SU-DHL-6 (cell line): ENCODE data around the gene STK36.

Experiments
- H2AFZ ChIP-seq: fragments of 200-600 bp; sonication (generic); 2 replicates; pipeline ENCODE4 v1.6.1; 2014; ENCODE audit warnings: low read depth, mild to moderate bottlenecking, moderate library complexity, mixed read lengths, antibody characterized with exemption, low read length; ENCODE audit not compliant: severe bottlenecking
- H3F3A ChIP-seq: fragments of 200-600 bp; shearing (Covaris generic); 2 replicates; pipeline ENCODE4 v1.6.0; 2016; ENCODE audit warnings: antibody characterized with exemption, mild to moderate bottlenecking; ENCODE audit not compliant: insufficient read depth
- H3K27ac ChIP-seq: fragments of 200-600 bp; sonication (generic); 2 replicates; pipeline ENCODE4 v1.5.1; 2016; ENCODE audit warnings: low read depth, mild to moderate bottlenecking, low read length, moderate library complexity, mixed read lengths
- H3K27me3 ChIP-seq: fragments of 200-600 bp; sonication (generic), shearing (Covaris generic); 2 replicates; pipeline ENCODE4 v1.6.0; 2014; ENCODE audit warnings: mild to moderate bottlenecking, low read length
- H3K36me3 ChIP-seq: fragments of 200-600 bp; sonication (generic); 2 replicates; pipeline ENCODE4 v1.6.1; 2014; ENCODE audit warnings: mild to moderate bottlenecking, low read length, mixed read lengths
- H3K4me2 ChIP-seq: fragments of 300-600, 200-600 bp; shearing (Covaris generic), sonication (generic); 2 replicates; pipeline ENCODE4 v1.6.0; 2014; ENCODE audit warnings: low read length, low read depth, mild to moderate bottlenecking; ENCODE audit not compliant: poor library complexity, severe bottlenecking
- H3K4me3 ChIP-seq: fragments of 200-600 bp; sonication (generic); 2 replicates; pipeline ENCODE4 v1.5.1; 2014; ENCODE audit warnings: antibody characterized with exemption, low read length, mild to moderate bottlenecking, mixed read lengths; ENCODE audit not compliant: insufficient read depth, poor library complexity, severe bottlenecking
- H3K79me2 ChIP-seq: fragments of 200-600 bp; sonication (generic); 2 replicates; pipeline ENCODE4 v1.6.1; 2014; ENCODE audit warnings: mild to moderate bottlenecking, low read length, moderate library complexity; ENCODE audit not compliant: insufficient read depth
- H3K9ac ChIP-seq: fragments of 200-600 bp; sonication (generic); 2 replicates; pipeline ENCODE4 v1.7.0; 2014; ENCODE audit warnings: mild to moderate bottlenecking, low read length
- H3K9me2 ChIP-seq: fragments of 200-600 bp; sonication (generic); replicated peaks from 2 replicates; pipeline ENCODE4 v1.6.1; 2014; ENCODE audit warnings: low read length; ENCODE audit not compliant: insufficient read depth
- H3K9me3 ChIP-seq: fragments of 200-600 bp; sonication (generic); 2 replicates; pipeline ENCODE4 v1.6.1; 2014; ENCODE audit warnings: low read length, mixed read lengths; ENCODE audit not compliant: insufficient read depth
- H4K20me1 ChIP-seq: fragments of 200-600 bp; sonication (generic); 2 replicates; pipeline ENCODE4 v1.6.1; 2014; ENCODE audit warnings: low read depth, mild to moderate bottlenecking, antibody characterized with exemption, low read length, moderate library complexity, mixed read lengths
- CTCF ChIP-seq: fragments of 200-600 bp; sonication (generic); IDR thresholded peaks from one replicate; pipeline ENCODE4 v1.5.1; 2017; ENCODE audit warnings: antibody characterized with exemption, mild to moderate bottlenecking, low read length, moderate library complexity; ENCODE audit not compliant: insufficient read depth, poor library complexity, severe bottlenecking
- EZH2phosphoT487 ChIP-seq: fragments of 200-600 bp; sonication (generic), shearing (Covaris generic); conservative IDR thresholded peaks from 2 replicates; pipeline ENCODE4 v1.6.1; 2018; ENCODE audit warnings: mild to moderate bottlenecking, antibody characterized with exemption, low read length, moderate library complexity, mixed read lengths

Gene STK36

GRCh38 chr2:218710687-218711549 is 39.0 kb downstream of the STK36 start, which contains the start of gene TTLL4:
Gene TTLL4, plus strand, starts transcription at chr2:218710835. Its CDS starts 26,842 bp downstream, at chr2:218737677.
- Histone ChIP-seq H3F3A (no peaks in the 10 kb centered on the region), H3K4me3 (peak within 1 kb of the TSS; percentile 84), H4K20me1 (no peaks in the 10 kb centered on the region), H3K27me3 (no peaks in the 10 kb centered on the region), H3K4me2 (peak within 1 kb of the TSS; percentile 88), H3K79me2 (peaks cover 49% of the 10 kb centered on the region), H3K36me3 (peaks cover under 1% of the 10 kb centered on the region; the same call in 1 of the 2 replicates), H3K9me3 (no peaks in the 10 kb centered on the region), H2AFZ (peak within 1 kb of the TSS; percentile 94), H3K27ac (peak within 1 kb of the TSS; percentile 66), H3K9ac (peak within 1 kb of the TSS; percentile 85), H3K9me2 (no peaks in the 10 kb centered on the region)
- no peak for TF ChIP-seq EZH2phosphoT487
- TF ChIP-seq CTCF, result peak; percentile 77

- Histone ChIP-seq H3K36me3 (peaks cover 3% of the 10 kb centered on the region; the same call in 1 of the 2 replicates), H3K9me2 (no peaks in the 10 kb centered on the region), H3K9me3 (no peaks in the 10 kb centered on the region), H3K27me3 (no peaks in the 10 kb centered on the region), H3K27ac (peak overlapping the region; percentile 66), H3K79me2 (peaks cover 51% of the 10 kb centered on the region), H3F3A (no peaks in the 10 kb centered on the region), H3K4me2 (peak overlapping the region; percentile 88), H3K4me3 (peak overlapping the region; percentile 84), H3K9ac (peak overlapping the region; percentile 85), H4K20me1 (no peaks in the 10 kb centered on the region), H2AFZ (peak overlapping the region; percentile 23)
- TF ChIP-seq CTCF (no peak), EZH2phosphoT487 (no peak)
Measured at GRCh38 chr2:218711550-218711929, 39.7 kb downstream of the STK36 start.

GRCh38 chr2:218713922-218714321 is 42.0 kb downstream of the STK36 start:
- no peaks in the 10 kb centered on the region for H3K9me3 ChIP-seq
- no peak overlapping the region for H3K9ac ChIP-seq
- H2AFZ ChIP-seq, result no peak overlapping the region
- no peak overlapping the region for H3K4me3 ChIP-seq
- H3F3A ChIP-seq, result no peaks in the 10 kb centered on the region
- H3K27ac ChIP-seq, result no peak overlapping the region
- H3K79me2 ChIP-seq, result peaks cover 73% of the 10 kb centered on the region
- H4K20me1 ChIP-seq, result 0 out of 2 replicates have a peak, but pooled peaks cover 3% of the 10 kb centered on the region
- TF ChIP-seq CTCF (no peak), EZH2phosphoT487 (no peak)
- peak overlapping the region; percentile 16 for H3K4me2 ChIP-seq
- H3K27me3 ChIP-seq, result no peaks in the 10 kb centered on the region
- H3K36me3 ChIP-seq, result peaks cover 3% of the 10 kb centered on the region; the same call in 1 of the 2 replicates
- no peaks in the 10 kb centered on the region for H3K9me2 ChIP-seq
